Endodermal cell (in vitro differentiated cells): ENCODE results near the gene PRKD3. TPM values are rescaled to one million over a fixed set of nuclear protein-coding genes. Genes with fewer than 3 reads are reported as not detected.

Source experiments
- DNase-seq: peaks from one replicate; pipeline ENCODE4 v3.0.0-alpha.2; 2017
- H3K27ac ChIP-seq: 2 replicates; pipeline ENCODE4 v1.5.1; 2013; ENCODE audit warnings: mild to moderate bottlenecking, low read depth, low read length, moderate library complexity
- H3K27me3 ChIP-seq: 2 replicates; pipeline ENCODE4 v1.6.1; 2013; ENCODE audit warnings: mild to moderate bottlenecking, low read length, moderate library complexity; ENCODE audit not compliant: insufficient read depth, control insufficient read depth, poor library complexity, severe bottlenecking
- H3K36me3 ChIP-seq: 2 replicates; pipeline ENCODE4 v1.7.0; 2013; ENCODE audit warnings: mild to moderate bottlenecking, low read length, moderate library complexity; ENCODE audit not compliant: control insufficient read depth, insufficient read depth
- H3K4me1 ChIP-seq: one replicate; pipeline ENCODE4 v1.7.0; 2013; ENCODE audit warnings: low read length; ENCODE audit not compliant: control insufficient read depth, insufficient read depth
- H3K4me3 ChIP-seq: 2 replicates; pipeline ENCODE4 v1.5.1; 2013; ENCODE audit warnings: mild to moderate bottlenecking, low read length, moderate library complexity
- H3K9ac ChIP-seq: 2 replicates; pipeline ENCODE4 v1.6.1; 2013; ENCODE audit warnings: mild to moderate bottlenecking, low read length, moderate library complexity; ENCODE audit not compliant: poor library complexity, severe bottlenecking; ENCODE audit errors: extremely low read depth
- H3K9me3 ChIP-seq: 2 replicates; pipeline ENCODE4 v1.6.1; 2013; ENCODE audit warnings: mild to moderate bottlenecking, low read length, moderate library complexity; ENCODE audit not compliant: control insufficient read depth
- H3K27ac Mint-ChIP-seq: 2 replicates; pipeline ENCODE4 v1.8.0; 2020; ENCODE audit warnings: mixed read lengths
- H3K27me3 Mint-ChIP-seq: 2 replicates; pipeline ENCODE4 v1.8.0; 2021; ENCODE audit warnings: mild to moderate bottlenecking, mixed read lengths; ENCODE audit not compliant: insufficient read depth
- H3K36me3 Mint-ChIP-seq: 2 replicates; pipeline ENCODE4 v1.8.0; 2020; ENCODE audit warnings: low read depth, mixed read lengths
- H3K4me1 Mint-ChIP-seq: 2 replicates; pipeline ENCODE4 v1.8.0; 2020; ENCODE audit warnings: mixed read lengths
- H3K4me3 Mint-ChIP-seq: 2 replicates; pipeline ENCODE4 v1.8.0; 2020; ENCODE audit warnings: mild to moderate bottlenecking, moderate library complexity, mixed read lengths
- H3K9me3 Mint-ChIP-seq: 2 replicates; pipeline ENCODE4 v1.8.0; 2020; ENCODE audit warnings: mild to moderate bottlenecking, mixed read lengths
- CTCF ChIP-seq: fragments of 200-600 bp; sonication (generic); conservative IDR thresholded peaks from 2 replicates; pipeline ENCODE4 v1.5.0; 2021; ENCODE audit warnings: antibody characterized with exemption, mild to moderate bottlenecking
- WGBS, 2 experiments: methylation state at CpG; one replicate each; pipeline versions ENCODE4 v1.1.5 to v1.1.7; 2013; ENCODE audit warnings: missing lambda C conversion rate in 2 of 2, mixed read lengths in 1 of 2; ENCODE audit not compliant: insufficient coverage in 1 of 2, insufficient read length in 1 of 2; 5-methylcytosine and 5-hydroxymethylcytosine counted together
- total RNA-seq, 2 donors: library from RNA; stranded (reverse); fragmentation: NEBNext Ultra II Directional in 1 of 2; extraction: Animal tissue kit (Norgen Biotek cat#: 25700) in 1 of 2; gene quantifications; 2 replicates in 1 of 2; 3 replicates in 1 of 2; pipeline ENCODE4 v1.2.1, GENCODE V29; 2021

PRKD3 gene
- total RNA-seq, 2 donors from 2014 or later = 94.4 to 95.0 TPM

GRCh38 chr2:37276291-37276690, 48.3 kb downstream of the PRKD3 start:
- 100% methylated on average over 1 of the region's 2 CpGs; no CpG with 5 or more reads in 1 of the 2 experiments for WGBS, 2 experiments
- no peak overlapping the region for H3K9ac ChIP-seq
- DNase-seq = no peak
- peaks cover 97% of the 10 kb centered on the region for H3K36me3 ChIP-seq
- H3K27me3 ChIP-seq = no peaks in the 10 kb centered on the region
- TF ChIP-seq CTCF = no peak
- no peaks in the 10 kb centered on the region for H3K9me3 Mint-ChIP-seq
- peaks cover 7% of the 10 kb centered on the region for H3K4me1 Mint-ChIP-seq
- H3K4me3 ChIP-seq = no peak overlapping the region
- no peaks in the 10 kb centered on the region for H3K4me1 ChIP-seq
- H3K4me3 Mint-ChIP-seq = no peak overlapping the region
- no peak overlapping the region for H3K27ac Mint-ChIP-seq
- no peak overlapping the region for H3K27ac ChIP-seq
- peaks cover 53% of the 10 kb centered on the region for H3K36me3 Mint-ChIP-seq
- no peaks in the 10 kb centered on the region for H3K9me3 ChIP-seq
- H3K27me3 Mint-ChIP-seq = no peaks in the 10 kb centered on the region

Other genes with a start within 250 kb of the PRKD3 start
- 10 to 100 TPM; 21.5 to 22.7 TPM for gene HEATR5B, start 240.5 kb downstream of the PRKD3 start, total RNA-seq
- 10 to 100 TPM in 1 of 2 donors, 1 to 10 TPM in 1; 8.8 to 15.9 TPM for gene GPATCH11, start 240.3 kb downstream of the PRKD3 start, total RNA-seq
- 10 to 100 TPM; 35.4 to 41.2 TPM for gene EIF2AK2, start 167.9 kb downstream of the PRKD3 start, total RNA-seq
- not detected for gene SULT6B1, start 136.2 kb downstream of the PRKD3 start, total RNA-seq
- gene CEBPZOS, start 128.3 kb downstream of the PRKD3 start, total RNA-seq = 10 to 100 TPM in 1 of 2 donors, 1 to 10 TPM in 1; 4.4 to 11.8 TPM
- gene CEBPZ, start 93.2 kb downstream of the PRKD3 start, total RNA-seq = 10 to 100 TPM; 66.9 to 80.5 TPM
- gene NDUFAF7, start 93.2 kb downstream of the PRKD3 start, total RNA-seq = 10 to 100 TPM; 41.4 to 54.4 TPM
- gene QPCT, start 19.8 kb upstream of the PRKD3 start, total RNA-seq = 10 to 100 TPM; 15.9 to 17.7 TPM